Nucleus accumbens (tissue), 56 donors: ENCODE measurements around the gene NT5DC2.

Source experiments
- DNase-seq, 56 donors: peaks; one replicate each; lab custom pipeline; 2025; lab: John Stamatoyannopoulos, UW

Gene NT5DC2

DNA sequence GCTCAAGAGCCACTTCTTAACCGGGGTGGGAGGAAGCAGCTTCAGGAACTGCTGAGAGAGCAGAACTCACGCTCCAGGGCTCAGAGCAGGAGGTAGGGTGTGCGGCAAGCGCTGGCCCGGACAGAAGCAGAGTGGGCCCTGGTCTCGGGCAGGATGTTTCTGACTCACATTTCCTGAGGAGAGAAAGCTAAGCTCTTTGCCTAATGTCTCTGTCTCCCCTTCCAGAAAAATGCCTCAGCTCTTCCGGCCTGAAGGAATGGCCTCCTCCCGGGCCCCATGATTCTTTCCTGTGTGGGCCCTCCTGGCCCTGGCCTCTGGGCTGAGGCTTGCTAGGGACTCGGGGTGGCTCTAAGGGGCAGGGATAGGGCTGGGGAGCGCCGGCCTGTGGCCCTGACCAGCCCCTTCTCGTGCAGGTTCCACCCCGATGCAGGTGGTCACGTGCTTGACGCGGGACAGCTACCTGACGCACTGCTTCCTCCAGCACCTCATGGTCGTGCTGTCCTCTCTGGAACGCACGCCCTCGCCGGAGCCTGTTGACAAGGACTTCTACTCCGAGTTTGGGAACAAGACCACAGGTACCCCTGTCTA lies 42.6 kb downstream of the NT5DC2 start:
- peak in 3 of 56 donors; percentile 12 to 32 (median 12) for DNase-seq

DNA sequence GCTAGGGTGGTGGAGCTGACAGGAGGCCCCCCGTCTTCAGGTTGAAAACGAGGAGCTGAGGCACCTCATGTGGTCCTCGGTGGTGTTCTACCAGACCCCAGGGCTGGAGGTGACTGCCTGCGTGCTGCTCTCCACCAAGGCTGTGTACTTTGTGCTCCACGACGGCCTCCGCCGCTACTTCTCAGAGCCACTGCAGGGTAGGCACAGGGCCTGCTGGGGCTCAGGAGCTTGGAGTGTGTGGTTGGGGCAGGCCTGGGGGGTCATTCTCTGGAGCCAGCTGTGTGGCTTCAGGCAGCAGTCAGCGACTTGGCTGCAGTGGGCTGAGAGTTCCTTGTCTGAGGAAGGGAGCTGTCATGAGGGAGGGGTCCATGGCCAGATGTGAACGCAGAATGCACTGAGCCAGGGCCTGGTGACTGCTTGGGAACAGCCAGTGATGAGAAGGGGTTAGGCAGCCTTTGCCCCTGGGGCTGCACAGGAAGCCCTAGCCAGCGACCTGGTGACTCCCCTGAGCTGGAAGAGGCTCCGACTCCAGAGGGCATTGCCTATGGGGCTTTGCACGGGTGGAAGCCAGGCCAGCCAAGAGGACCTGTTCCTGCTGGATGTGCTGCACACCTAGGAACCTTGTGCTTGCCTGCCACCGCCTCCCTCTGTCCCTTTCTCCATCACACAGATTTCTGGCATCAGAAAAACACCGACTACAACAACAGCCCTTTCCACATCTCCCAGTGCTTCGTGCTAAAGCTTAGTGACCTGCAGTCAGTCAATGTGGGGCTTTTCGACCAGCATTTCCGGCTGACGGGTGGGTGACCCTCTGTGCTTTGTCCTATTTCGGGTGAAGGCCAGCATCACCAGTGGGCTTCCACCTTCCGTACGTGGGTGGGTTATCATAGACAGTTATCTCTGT lies 43.4 kb downstream of the NT5DC2 start:
- DNase-seq: no peak

DNA sequence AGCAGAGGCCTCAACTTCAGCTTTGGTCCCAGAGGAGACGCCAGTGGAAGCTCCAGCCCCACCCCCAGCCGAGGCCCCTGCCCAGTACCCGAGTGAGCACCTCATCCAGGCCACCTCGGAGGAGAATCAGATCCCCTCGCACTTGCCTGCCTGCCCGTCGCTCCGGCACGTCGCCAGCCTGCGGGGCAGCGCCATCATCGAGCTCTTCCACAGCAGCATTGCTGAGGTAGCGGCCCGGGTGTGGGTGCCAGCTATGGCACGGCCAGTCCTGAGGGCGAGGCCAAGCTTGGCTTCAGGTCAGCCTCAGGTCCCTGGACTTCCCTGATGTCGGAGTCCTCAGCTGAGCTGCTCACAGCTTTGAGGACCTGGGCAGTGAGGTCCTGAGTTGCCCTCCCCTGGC lies 44.2 kb downstream of the NT5DC2 start:
- DNase-seq: no peak

DNA sequence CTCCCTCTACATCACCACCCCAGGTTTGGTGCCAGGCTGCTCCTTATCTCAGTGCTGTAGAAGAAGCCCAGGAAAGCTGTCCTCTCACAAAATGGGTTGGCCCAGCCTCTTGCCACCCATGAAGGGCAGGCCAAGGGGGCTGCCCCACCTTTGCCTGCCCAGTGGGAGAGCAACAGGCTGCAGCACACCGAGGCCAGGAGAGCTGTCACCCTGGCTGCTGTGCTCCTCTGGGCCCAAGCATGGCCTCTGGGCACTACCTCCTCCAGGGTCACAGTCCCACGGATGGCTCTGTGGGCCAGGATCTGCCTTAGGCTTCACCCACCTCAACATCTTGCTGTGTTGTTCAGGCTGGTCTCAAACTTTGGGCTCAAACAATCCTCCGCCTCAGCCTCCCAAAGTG lies 44.9 kb downstream of the NT5DC2 start:
- no peak for DNase-seq

DNA sequence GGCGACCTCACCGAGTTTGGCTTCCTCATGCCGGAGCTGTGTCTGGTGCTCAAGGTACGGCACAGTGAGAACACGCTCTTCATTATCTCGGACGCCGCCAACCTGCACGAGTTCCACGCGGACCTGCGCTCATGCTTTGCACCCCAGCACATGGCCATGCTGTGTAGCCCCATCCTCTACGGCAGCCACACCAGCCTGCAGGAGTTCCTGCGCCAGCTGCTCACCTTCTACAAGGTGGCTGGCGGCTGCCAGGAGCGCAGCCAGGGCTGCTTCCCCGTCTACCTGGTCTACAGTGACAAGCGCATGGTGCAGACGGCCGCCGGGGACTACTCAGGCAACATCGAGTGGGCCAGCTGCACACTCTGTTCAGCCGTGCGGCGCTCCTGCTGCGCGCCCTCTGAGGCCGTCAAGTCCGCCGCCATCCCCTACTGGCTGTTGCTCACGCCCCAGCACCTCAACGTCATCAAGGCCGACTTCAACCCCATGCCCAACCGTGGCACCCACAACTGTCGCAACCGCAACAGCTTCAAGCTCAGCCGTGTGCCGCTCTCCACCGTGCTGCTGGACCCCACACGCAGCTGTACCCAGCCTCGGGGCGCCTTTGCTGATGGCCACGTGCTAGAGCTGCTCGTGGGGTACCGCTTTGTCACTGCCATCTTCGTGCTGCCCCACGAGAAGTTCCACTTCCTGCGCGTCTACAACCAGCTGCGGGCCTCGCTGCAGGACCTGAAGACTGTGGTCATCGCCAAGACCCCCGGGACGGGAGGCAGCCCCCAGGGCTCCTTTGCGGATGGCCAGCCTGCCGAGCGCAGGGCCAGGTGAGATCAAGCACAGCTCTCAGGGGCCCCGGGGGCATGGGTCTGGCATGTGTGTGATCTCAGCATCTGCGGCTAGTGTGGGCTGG lies 45.6 kb downstream of the NT5DC2 start:
- DNase-seq: no peak

DNA sequence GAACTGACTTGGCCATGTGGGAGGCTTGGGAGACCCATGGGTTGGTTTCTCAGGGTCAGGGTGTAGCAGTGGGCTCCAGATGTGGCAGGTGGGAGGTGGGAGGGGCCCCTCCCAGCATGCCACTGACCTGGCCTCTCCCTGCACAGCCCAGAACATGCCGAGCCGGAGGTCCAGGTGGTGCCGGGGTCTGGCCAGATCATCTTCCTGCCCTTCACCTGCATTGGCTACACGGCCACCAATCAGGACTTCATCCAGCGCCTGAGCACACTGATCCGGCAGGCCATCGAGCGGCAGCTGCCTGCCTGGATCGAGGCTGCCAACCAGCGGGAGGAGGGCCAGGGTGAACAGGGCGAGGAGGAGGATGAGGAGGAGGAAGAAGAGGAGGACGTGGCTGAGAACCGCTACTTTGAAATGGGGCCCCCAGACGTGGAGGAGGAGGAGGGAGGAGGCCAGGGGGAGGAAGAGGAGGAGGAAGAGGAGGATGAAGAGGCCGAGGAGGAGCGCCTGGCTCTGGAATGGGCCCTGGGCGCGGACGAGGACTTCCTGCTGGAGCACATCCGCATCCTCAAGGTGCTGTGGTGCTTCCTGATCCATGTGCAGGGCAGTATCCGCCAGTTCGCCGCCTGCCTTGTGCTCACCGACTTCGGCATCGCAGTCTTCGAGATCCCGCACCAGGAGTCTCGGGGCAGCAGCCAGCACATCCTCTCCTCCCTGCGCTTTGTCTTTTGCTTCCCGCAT lies 46.4 kb downstream of the NT5DC2 start:
- DNase-seq: no peak

DNA sequence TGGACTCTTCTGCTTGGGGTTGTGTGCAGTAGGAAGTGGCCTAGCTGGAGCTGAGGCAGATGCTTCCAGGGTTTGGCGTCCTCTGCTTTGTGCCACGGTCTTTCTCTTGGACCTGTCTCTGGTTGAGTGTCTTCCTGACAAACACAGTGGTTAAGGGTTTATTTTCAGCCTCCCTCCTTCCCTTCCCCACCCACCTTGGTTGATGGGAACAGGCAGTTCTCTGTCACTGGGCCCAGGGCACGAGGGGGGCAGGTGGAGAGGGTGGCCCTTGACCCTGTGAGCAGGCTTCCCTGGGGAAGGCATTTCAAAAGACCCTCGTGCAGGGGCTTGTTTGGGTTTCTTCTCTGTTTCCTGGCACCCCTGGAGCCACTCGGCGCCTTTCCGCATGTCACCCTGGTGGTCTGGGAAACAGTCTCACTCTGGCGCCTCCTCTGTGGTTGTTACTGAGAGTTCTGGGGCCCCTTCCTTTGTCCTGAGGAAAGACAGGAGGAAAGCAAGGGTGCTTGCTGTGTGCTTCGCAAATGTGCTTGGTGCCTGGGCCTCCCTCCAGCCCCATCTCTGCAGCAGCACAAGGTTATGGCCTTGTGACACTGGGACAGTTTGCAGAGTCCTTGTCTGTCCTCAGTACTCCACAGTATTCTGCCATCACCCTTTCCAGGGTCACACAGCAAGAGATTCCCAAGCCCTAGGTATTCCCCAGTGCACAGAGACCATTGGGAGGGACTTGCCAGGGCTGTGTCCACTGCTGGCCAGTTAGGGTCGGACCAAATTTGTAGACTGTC lies 48.8 kb downstream of the NT5DC2 start:
- no peak for DNase-seq

DNA sequence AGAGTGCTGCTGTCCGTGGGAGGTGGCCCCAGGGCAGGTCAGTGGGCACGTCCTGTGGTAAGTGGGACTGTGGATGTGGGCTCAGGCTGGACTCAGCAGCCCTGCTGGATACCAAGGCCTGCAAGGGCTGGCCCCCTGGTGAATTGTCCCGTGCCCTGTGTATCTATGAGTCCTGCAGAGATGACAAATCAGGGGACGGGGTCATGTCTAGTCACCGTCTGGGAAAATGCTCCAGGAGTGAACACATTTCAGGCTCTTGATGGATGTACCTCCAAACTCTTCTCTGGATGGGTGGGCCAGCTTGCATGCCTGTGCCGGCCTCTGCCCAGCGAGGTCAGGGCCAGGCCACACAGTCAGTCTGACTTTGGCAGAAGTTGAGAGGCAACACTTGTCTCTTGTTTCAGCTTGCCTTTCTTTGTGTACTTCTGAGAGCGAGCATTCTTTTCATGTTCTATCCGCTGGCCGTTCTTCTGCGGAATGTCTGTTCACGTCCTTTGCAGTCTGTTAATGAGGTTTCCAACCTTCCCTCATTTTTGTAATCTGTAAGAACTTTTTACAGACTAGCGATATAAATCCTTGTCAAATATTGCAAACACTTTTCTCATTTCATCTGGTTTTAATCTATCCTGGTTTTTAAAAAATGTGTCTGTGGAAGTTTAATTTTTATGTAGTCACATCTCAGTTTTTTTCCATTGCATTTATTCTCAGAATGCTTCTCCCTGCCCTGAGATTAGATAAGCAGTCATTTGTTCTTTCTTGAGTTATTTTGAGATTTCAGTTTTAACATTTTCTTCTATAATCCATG lies 49.9 kb downstream of the NT5DC2 start:
- no peak for DNase-seq

DNA sequence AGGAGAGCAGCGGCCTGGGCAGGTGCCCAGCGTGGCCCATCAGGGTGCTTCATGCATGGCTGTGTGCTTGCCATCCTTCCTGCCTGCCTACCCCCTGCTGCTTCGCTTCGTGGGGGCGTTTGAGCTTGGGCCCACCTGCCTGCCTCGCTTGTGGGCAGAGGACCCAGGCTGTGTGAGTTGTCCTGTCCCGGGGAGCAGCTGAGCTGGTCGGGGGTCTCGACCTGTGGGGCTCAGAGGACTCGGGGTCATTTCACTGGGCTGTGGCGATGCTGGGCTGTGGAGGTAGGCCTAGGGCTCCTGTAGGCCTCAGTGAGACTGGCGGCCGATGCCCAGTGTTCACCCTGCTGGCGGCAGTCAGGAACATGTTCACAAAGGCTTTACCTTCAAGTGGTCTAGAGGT lies 50.6 kb downstream of the NT5DC2 start:
- no peak for DNase-seq

DNA sequence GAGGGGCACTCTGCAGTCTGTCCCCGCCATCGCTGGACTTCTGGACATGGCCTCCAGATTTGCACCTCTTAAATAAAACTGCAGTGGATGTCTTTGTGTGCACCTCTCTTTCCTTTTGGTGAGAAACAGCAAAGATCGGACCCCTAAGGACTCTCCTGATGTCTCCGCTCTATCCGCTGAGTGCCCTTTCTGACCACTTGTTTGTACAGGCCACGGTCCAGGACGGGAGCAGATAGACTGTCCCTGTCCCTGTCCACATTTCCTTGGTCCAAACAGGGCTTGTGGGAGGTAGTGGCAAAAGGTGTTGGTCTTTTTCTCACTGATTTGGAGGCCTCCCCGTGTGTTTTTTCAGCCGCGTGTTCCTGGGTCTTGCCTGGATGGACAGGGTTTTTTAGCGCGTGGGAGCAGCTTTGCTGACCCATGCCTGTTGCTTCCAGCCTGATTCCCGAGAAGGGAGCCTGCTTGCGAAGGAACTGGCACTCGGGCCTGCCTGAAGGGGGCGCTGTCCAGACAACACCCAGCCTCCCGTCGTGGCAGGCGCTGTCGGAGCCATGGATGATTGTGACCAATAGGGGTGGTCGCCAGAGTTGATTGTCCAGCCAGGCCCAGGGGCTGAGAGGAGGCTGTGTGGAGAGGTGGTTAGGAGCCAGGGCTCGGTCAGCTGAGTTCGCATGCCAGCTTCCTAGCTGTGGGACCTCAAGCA lies 51.7 kb downstream of the NT5DC2 start:
- DNase-seq: no peak

DNA sequence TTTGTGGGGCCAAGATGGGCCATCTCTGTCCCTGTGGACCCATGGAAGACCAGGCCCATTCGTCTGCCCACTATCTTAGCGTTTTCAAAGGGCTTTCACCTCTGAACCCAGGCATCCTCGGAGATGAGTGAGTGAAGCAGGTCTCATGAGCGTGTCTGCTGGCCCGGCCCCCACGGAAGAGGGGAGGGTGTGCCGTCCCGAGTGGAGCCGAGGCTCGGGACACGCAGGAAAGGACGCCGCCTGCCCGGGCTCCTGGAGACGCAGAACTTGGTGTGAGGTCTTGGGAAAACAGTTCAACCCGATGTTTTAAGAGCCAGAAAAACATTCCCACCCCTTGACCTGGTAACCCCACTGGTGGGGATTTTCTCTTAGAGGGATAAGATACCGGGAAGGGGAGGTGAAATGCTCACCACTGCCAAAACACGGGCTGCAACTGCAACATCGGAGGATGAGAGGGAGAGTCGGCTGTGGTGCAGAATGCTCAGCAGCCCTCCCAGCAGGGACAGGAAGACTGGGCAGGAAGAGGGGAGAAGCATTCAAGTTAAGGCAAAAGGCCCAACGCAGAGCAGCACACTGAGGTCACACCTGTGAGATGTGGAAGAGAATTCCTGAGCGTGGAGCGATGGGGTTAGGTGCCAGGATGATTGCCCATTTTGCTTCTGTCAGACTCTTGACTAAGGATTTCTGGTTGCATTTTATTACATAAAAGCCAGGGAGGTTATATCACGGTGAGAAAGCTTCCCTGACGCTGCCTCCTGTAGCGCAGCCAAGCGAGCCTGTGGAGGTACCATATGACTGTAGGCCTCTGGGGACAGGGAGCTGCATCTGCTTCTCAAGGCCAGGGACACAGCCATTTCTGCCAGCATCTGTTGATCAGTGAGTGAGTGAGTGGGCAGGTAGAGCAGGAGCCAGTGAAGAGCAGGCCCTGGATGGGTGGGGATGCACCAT lies 52.6 kb downstream of the NT5DC2 start:
- DNase-seq: peak in 2 of 56 donors; percentile 15 to 19

DNA sequence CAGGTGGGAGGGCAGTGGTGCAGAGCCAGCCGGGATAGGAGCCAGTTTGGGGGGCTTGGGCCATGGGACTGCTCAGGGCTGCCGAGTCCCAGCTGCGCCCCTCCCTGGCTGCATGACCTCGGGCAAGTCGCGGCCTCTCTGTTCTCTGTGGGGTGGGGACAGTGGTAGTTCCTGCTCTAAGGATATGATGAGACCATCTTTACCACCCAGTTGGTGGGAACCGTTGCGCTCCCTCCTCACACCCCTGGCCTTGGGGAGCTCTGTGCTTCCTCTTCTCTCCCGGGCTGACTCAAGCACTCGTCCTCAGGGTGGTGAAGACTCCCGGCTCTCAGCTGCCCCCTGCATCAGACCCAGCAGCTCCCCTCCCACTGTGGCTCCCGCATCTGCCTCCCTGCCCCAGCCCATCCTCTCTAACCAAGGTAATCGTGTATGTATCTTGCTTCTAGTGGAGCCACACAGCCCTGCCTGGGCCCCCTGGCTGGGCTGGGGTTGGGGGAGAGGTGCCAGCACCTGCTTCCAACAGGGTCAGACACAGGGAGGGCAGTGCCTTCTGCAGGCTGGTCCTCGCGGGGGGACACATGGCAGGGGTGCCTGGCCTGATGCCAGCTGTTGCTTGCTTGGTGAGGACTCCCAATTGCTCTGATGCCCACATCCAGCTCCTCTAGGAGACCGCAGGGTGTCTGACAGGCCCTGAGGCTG lies 53.6 kb downstream of the NT5DC2 start:
- DNase-seq: no peak

DNA sequence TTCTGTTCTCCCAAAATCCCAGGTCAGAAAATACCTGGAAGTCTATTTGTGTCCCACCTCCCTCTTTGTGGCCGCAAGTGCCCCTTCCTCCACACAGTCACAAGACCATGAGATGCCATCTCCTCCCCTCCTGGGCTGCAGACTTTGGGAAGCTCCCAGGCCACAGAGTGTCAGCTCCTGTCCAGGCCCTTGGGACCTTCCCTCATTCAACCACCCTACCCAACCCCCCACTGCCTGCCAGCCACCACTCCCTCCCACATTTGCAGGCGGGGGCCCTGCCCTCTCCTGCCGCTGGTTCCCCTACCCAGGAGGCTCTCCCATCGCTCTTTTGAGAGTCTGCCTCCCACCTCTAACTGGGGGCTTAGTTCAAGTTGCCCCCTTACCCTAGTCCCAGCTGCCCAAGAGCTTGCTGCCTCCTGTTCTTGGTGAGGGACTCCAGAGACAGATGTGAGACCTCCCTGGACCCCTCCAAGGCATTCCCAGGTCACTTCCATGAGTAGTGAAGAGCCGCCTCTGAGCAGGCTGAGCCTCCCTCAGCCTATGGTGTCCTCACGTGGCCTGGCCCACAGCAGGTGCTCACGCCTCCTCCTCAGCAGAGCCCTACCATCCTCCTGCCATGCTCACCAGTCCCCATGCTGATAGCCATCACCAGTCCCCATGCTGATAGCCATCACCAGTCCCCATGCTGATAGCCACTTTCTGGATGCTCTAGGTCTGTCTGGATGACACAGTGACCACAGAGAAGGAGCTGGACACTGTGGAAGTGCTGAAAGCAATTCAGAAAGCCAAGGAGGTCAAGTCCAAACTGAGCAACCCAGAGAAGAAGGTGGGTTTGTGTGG lies 54.4 kb downstream of the NT5DC2 start:
- no peak for DNase-seq

DNA sequence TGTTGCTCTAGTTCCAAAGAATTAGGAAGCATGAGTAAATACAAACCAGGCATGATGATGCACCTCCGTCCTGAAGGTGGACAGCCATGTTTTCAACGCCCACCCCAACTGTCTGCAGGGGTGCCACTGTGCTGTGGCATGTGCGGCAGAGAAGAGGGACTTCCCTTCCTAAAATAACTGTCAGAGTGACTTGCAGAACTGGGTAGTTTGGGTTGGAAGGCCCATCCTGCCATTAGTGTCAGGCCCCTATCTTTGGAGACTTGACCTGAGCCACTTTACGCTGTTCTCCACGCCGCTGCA lies 55.9 kb downstream of the NT5DC2 start:
- DNase-seq: no peak

DNA sequence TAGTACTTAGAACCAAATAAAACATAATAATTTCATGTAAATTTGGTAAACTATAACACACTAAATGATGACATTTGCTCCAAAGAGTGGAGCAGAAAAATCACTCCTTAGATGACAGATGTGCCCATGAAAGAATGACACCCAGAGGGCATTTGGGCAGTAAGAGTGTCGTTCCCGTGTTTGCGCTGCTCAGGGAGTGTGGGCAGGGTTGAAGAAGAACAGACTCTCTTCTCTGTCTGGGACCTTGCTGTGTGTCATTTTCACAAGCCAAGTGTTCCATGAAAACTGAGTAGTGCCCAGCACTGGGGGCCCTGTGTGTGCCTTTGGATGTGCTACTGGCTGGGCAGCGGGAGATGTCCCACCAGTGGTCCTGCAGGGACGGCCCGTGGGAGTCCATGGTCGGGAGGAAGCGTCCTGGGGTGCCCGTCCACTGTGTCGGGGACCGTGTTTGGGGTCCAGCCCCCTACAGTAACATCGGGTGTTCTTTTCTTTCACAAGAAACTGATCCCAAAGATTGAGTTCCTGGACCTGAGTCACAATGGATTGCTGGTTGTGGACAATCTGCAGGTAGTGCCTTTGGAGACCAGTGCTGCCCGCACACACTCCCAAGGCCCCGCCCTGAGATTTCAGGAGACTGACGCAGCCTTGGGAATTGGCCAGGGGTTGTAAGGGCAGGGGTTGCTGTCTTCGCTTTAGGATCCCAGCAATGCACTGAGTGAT lies 56.4 kb downstream of the NT5DC2 start:
- no peak for DNase-seq
